GM18505 (cell line): ENCODE data around the gene CD63.

ENCODE experiments used
- ATAC-seq: cut with Tn5 transposase; IDR thresholded peaks from one replicate; pipeline ENCODE4 v1.9.1; 2021; ENCODE audit not compliant: unreplicated experiment
- POLR2A ChIP-seq: IDR thresholded peaks from 4 replicates; pipeline ENCODE4 v1.6.1; 2011; ENCODE audit warnings: borderline replicate concordance; ENCODE audit not compliant: insufficient read depth, insufficient read length; ENCODE audit errors: extremely low read depth

The CD63 gene

DNA sequence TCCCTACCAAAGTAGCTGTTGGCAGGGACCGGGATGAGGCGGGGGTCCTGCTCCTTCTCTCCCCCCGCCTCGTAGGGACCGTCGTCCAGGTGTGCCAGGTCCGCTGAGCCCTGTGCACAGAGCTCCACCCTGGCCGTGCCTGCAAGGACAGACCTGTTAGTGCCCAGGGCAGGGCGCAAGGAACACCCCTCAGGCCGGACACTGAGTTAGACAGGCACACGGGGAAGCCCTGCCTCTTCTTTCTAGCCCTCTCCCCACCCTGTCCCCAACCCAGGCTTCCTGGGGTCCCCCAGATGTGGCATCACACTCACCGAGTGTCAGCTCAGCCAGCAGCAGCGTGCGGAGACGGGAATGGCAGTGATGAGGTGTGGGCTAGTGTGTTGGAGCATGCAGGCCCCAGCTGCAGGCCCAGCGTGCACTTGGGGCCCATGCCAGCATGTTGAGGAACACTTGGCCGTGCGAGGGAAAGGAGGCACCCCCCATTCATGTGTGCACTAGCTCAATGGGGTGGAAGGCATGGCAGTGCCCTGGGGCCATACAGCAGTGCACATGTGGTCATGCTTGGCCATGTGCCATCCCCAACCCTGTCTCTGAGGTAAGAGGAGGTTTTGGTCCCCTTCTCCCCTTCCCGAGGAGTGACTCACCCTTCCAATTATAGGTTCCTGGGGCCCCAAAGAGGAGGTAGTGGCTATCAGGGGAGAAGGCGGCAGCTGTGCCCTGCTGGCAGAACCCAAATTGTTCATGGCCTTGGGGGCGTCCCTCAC lies 28.4 kb downstream of the CD63 start:
- no peak for ATAC-seq
- TF ChIP-seq POLR2A = no peak

DNA sequence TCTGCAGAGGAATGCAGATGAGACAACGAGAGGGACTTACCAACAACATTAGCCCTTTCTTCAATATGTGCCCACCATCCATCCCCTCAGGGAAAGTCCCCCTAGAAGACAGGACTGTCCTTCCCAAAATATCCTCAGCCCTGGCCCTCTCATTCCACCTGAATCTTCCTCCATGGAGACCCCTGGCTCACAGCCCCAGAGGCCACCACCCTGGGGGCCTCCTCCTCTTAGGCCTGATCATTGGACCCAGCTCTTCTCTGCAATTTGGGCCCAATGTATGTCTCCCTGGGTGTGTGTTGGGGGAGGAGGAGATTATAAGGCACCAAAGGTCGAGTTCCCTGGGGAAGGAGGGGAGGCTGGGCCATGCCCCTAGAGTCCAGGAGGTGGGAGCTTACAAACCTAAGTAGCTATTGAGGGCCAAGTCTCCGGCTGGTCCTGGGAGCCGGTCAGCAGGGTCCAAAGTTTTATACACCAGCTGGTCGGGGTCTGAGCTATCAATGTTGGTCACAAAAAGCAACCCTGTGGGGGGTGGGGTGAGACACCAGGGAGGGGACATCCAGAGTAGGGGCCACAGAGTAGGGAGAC lies 29.2 kb downstream of the CD63 start:
- TF ChIP-seq POLR2A = no peak
- ATAC-seq = no peak

DNA sequence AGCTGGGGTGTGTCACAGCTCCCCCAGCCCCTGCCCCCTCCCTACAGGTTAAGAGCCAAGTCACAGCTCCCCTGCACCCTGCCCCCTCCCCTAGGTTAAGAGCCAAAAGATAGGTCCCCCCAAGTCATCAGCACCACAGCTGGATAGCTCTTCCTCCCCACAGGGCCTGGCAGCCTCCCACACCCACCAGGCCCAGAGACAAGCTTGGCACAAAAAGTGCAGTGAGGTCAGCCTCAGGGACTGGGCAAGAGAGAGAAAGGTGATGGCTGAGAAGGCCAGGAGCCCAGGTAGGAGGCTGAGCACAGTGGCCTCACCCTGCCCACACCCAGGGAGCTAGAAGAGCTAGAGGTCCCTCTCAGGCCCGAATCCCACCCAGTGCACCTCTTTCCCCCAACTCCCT lies 29.8 kb downstream of the CD63 start:
- ATAC-seq = no peak
- TF ChIP-seq POLR2A = no peak

DNA sequence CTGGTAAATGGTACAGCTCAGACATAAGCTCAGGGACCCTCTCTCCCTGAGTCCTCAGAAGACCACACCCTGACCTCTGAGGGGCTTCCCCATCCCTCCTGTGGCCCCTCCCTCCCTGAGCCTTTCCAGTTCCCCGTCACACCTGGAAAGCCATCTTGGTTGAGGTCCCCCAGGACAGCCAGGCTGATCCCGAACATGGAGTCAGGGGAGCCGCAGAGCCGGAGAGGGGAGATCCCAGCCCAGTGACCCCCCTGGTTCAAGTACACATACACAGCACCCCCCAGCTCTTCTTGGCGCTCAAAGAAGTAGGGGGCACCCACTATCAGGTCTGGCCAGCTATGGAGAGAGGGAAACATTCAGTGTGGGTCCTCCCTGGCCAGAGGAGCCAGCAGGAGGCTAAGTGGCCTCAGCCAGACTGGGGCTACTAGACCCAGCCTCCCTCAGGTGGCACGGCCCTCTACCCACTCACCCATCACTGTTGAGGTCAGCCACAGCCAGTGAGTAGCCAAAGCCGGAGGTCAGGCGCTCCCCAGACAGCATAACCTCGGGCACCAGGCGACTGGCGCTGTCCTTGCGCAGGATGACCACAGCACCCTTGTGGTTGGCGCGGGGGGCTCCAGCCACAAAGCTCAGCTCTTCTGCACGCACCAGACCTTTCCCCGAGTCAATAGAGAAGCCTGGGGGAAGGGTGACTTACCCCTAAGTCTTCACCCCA lies 30.4 kb downstream of the CD63 start:
- TF ChIP-seq POLR2A = no peak
- no peak for ATAC-seq

DNA sequence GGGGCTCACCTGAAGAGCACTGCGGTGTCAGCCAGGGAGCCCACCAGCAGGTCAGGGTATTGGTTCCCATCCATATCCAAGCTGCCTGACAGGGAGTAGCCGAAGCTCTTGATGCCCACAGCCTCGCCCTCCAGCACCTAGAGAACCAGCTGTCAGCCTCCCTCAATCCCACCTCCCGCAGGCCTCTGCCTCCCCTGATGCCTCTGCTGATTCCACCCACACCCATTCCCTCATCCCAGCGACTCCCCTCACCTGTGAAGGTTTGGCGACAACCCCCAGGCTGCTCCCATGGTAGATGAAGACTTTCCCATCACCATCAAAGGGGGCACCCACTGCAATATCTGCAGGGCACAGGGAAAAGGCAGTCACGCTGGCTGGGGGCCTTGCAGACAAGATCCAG lies 31.1 kb downstream of the CD63 start:
- no peak for TF ChIP-seq POLR2A
- ATAC-seq = no peak

DNA sequence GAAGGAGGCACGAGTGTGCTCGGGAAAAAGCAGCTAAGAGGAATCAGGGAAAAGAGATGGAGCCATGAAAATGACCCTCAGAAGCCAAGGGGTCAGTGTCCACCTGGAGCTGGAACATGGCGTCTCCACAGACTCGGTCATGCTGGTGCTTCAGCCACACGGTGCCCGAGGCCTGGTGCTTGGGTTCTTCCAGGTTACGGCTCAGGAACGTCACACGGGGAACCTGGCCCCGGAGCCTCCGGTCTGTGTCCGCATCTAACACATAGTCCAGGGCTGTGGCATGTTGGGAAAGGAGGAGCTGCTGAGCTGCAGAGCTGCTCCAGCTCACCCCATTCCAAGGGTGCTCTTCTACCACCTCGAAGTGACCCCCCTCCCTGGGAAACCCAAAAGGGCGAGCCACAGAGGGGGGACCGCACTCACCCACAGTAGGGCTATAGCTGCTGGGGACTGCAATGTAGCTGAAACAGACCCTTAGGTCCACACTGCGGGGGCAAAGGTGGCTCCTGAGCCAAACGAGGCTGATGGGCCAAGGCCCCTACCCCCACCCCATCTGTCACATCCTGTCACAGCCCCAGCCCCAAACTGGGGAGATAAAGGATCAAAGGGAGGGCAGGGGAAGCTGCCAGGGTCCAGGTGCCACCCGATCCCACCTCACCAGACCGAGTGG lies 31.9 kb downstream of the CD63 start:
- no peak for ATAC-seq
- TF ChIP-seq POLR2A = no peak

DNA sequence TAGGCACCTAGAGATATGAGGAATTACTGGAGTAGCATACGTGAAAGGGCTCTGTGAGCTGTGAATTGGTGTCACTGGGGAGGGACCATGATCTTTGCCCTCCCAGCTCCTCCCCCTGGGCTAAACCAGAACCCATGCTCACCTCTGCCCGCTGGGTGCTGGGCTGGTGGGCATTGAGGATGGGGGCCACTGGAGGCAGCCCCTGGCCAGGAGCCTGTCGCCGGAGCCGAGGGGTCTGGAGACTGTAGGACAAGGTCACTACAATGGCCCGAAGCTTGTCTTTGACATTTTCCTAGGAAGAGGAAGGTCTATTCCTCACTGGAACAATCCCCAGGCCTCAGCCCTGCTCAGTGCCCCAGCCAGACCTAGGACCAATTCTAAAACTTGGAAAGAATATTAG lies 32.7 kb downstream of the CD63 start:
- no peak for ATAC-seq
- TF ChIP-seq POLR2A = no peak

DNA sequence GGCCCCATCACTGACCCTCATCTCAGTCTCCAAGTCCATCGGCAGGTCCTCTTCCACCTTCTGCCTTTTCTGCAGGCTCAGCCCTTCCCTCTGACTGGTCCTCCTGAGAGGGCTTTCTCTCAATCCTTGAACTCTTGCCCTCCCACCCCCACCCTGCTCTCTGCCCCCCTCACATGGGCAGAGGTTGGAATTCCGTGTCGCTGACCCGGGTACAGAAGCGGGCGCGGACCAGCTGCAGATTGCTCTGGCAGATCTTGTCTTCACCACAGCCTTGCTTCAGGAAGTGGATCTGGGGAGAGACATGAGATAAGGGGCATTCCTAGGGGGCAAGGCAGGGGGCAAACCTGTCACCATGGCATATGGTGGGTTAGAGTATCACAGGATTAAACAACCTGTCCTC lies 33.5 kb downstream of the CD63 start:
- no peak for TF ChIP-seq POLR2A

DNA sequence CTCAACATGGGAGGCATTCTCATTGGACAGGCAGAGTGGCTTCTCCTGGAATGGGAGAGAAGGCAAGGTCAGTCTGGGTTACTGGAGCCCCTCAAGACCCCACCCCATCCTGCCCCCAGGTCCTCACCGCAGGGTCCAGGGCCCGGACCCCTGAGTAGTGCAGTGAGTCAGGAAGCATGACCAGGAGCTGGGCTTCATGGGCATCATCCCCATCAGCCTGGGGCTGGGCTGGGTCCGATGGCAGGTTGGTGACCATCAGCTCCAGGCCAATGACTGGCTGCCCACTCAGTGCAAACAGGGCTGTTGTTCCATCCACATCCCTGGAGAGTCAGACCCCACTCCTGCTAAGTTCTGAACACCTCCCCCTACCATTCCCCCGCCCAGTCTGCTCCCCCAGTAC lies 34.2 kb downstream of the CD63 start:
- no peak for ATAC-seq
- no peak for TF ChIP-seq POLR2A

More for the DNA sequence above, 33.5 kb downstream of the CD63 start:
- no peak for ATAC-seq

DNA sequence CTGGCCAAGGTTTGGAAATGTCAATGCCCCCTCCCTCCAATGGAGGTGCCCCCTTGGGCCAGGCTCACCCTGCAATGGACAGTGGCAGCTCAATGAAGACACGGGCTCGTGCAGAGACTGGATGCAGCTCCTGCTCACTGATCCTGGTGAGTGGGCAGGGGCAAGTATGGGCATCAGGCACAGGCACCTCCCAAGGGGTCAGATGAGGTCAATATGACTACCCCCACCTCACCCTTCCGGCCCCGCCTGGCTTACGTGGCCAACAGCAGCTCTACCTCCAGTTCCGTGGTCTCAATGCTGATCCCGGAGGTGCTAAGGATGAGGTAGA lies 34.7 kb downstream of the CD63 start:
- no peak for ATAC-seq
- no peak for TF ChIP-seq POLR2A

DNA sequence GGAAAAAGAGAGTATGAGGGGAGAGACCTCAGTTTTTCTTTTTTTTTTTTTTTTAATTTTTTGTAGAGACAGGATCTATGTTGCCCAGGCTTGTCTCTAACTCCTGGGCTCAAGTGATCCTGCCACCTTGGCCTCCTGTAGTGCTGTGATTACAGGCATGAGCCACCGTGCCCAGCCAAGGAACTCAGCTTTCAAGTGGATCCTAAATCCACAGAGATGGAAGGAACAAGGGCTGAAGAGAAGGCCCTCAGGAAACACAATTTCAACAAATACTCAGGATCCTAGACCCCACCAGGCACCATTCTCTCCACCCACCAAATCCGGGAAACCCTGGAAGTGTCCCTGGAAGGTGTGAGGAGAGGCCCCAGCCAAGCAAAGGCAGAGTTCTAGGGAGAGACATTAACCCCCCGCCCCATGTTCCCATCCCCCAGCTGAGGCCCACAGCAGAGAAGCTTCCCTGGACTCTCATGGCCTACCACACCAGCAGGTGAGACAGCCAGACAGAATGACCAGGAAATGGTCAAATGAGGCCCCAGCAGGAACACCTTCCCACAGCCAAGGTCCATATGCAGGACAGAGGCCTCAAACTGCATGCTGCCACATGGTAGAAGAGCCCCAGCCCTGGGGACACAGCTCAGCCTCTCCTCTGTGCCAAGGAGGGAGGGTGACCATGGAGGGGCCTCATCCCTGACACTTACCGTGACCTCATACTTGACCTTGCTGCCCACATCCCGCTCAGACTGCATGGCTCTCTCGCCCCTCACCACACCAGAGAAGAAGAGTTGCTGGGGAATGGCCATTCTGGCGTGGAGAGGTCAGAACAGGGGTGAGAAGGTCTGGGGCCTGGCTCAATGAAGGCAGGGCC lies 35.3 kb downstream of the CD63 start:
- ATAC-seq = no peak
- no peak for TF ChIP-seq POLR2A

DNA sequence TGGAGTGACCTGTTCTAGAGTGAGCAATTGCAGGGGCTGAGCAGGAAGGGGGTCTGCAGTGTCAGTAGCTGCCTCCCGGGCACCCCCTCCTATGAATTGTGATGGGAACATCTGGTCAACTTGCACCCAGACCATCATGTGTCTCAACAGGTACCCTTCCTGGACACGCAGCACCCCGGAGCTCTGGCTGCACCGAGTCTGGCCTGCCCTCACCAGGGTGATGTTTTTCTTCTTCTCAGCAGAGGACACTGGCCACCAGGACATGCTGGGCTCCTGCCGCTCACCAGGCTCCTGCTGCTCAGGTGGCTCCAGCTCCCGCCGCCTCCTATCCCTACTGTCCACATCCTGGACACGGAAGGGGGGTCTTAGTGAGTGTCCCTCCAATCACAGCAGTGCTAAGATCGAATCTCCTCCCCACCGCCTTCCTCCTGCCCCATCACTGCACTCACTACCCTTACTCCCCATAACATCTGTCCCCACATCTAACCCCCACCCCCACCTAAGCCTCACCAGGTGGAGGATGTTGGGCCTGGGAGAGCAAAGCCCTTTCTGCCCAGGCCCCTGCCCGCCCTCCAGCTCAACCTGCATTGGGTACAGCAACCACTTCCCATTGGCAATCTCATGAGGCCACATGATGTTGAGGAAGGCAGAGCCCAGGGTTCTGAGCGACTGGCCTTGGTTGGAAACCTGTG lies 36.0 kb downstream of the CD63 start:
- TF ChIP-seq POLR2A = no peak
- ATAC-seq = no peak
